IMR-90 (cell line): ENCODE measurements around the gene DNAJC3. TPM values are rescaled to one million over a fixed set of nuclear protein-coding genes. Genes with fewer than 3 reads are reported as not detected.

Experiments
- ATAC-seq: fragments of 200-7000 bp; cut with Tn5 transposase; 2 replicates; pipeline ENCODE4 v1.9.1; 2020; ENCODE audit warnings: low read depth, mild to moderate bottlenecking, moderate library complexity
- BruUV-seq: library from RNA; stranded (reverse); fragments of 400-500 nt; replicated peaks from 2 replicates; lab custom pipeline; 2021; lab: Mats Ljungman, UMichigan
- CTCF ChIA-PET: fragments of 300-600 bp; formaldehyde crosslinking; extraction: SDS; loops from one replicate; lab custom pipeline; 2021; ENCODE audit warnings: antibody characterized with exemption; lab: Yijun Ruan, JAX
- POLR2A ChIA-PET: fragments of 300-600 bp; sonication (Branson Sonifier 250); formaldehyde crosslinking; loops from one replicate; lab custom pipeline; 2022; ENCODE audit warnings: antibody characterized with exemption; ENCODE audit not compliant: unreplicated experiment; lab: Charles Lee
- DNase-seq: peaks from one replicate; pipeline ENCODE4 v3.0.0; 2013
- H2AFZ ChIP-seq: replicated peaks from 2 replicates; pipeline ENCODE3; 2013; ENCODE audit warnings: low read length, mild to moderate bottlenecking; ENCODE audit not compliant: poor library complexity
- H2AK5ac ChIP-seq: 2 replicates; pipeline ENCODE4 v1.6.1; 2013; ENCODE audit warnings: low read depth, low read length, inconsistent platforms
- H2AK9ac ChIP-seq: replicated peaks from 2 replicates; pipeline ENCODE3; 2013; ENCODE audit warnings: mild to moderate bottlenecking, low read depth, low read length, moderate library complexity; ENCODE audit not compliant: poor library complexity
- H2BK120ac ChIP-seq: 2 replicates; pipeline ENCODE4 v1.6.1; 2013; ENCODE audit warnings: low read depth, low read length, inconsistent platforms
- H2BK15ac ChIP-seq: 3 replicates; pipeline ENCODE4 v1.6.1; 2013; ENCODE audit warnings: low read depth, low read length, inconsistent platforms
- H2BK20ac ChIP-seq: 2 replicates; pipeline ENCODE4 v1.6.1; 2013; ENCODE audit warnings: low read depth, mild to moderate bottlenecking, inconsistent platforms, low read length, moderate library complexity
- H2BK5ac ChIP-seq: 2 replicates; pipeline ENCODE4 v1.6.1; 2013; ENCODE audit warnings: mild to moderate bottlenecking, low read depth, low read length, inconsistent platforms; ENCODE audit not compliant: poor library complexity, severe bottlenecking
- H3K14ac ChIP-seq: replicated peaks from 2 replicates; pipeline ENCODE4 v1.6.1; 2013; ENCODE audit warnings: low read depth, low read length, inconsistent platforms
- H3K18ac ChIP-seq: 2 replicates; pipeline ENCODE4 v1.6.1; 2013; ENCODE audit warnings: low read depth, low read length, control low read depth
- H3K23ac ChIP-seq: 2 replicates; pipeline ENCODE4 v1.6.1; 2013; ENCODE audit warnings: low read depth, low read length, inconsistent platforms
- H3K27ac ChIP-seq: 2 replicates; pipeline ENCODE4 v1.5.1; 2013; ENCODE audit warnings: mild to moderate bottlenecking, control low read depth, low read length; ENCODE audit not compliant: insufficient read depth
- H3K27me3 ChIP-seq: 2 replicates; pipeline ENCODE4 v1.6.1; 2013; ENCODE audit warnings: low read length; ENCODE audit not compliant: control insufficient read depth, insufficient read depth
- H3K36me3 ChIP-seq: 2 replicates; pipeline ENCODE4 v1.6.1; 2013; ENCODE audit warnings: low read length, mixed read lengths; ENCODE audit not compliant: control insufficient read depth, insufficient read depth
- H3K4ac ChIP-seq: 2 replicates; pipeline ENCODE4 v1.6.1; 2013; ENCODE audit warnings: low read depth, low read length, inconsistent platforms
- H3K4me1 ChIP-seq: 2 replicates; pipeline ENCODE4 v1.6.1; 2013; ENCODE audit warnings: low read length, mixed read lengths; ENCODE audit not compliant: control insufficient read depth, insufficient read depth
- H3K4me2 ChIP-seq: 2 replicates; pipeline ENCODE4 v1.6.1; 2013; ENCODE audit warnings: low read depth, mild to moderate bottlenecking, control low read depth, low read length, moderate library complexity
- H3K4me3 ChIP-seq: 2 replicates; pipeline ENCODE4 v1.5.1; 2013; ENCODE audit warnings: low read depth, mild to moderate bottlenecking, control low read depth, low read length, moderate library complexity; ENCODE audit not compliant: insufficient read depth
- H3K56ac ChIP-seq: 2 replicates; pipeline ENCODE4 v1.6.1; 2013; ENCODE audit warnings: low read length, inconsistent platforms; ENCODE audit not compliant: insufficient read depth; ENCODE audit errors: extremely low read depth
- H3K79me1 ChIP-seq, 2 experiments: 2 replicates each; pipeline ENCODE4 v1.6.1; 2013; ENCODE audit warnings: low read length in 2 of 2, inconsistent platforms in 1 of 2, low read depth in 1 of 2
- H3K9ac ChIP-seq: 2 replicates; pipeline ENCODE4 v1.6.1; 2013; ENCODE audit warnings: low read depth, low read length, control low read depth
- H3K9me1 ChIP-seq: 2 replicates; pipeline ENCODE4 v1.6.1; 2013; ENCODE audit warnings: low read length, inconsistent platforms; ENCODE audit not compliant: insufficient read depth
- H3K9me3 ChIP-seq: 2 replicates; pipeline ENCODE4 v1.6.1; 2013; ENCODE audit warnings: low read length; ENCODE audit not compliant: control insufficient read depth, insufficient read depth
- H4K20me1 ChIP-seq: 2 replicates; pipeline ENCODE4 v1.6.1; 2013; ENCODE audit warnings: low read length, inconsistent platforms; ENCODE audit not compliant: insufficient read depth
- H4K5ac ChIP-seq: 2 replicates; pipeline ENCODE4 v1.6.1; 2013; ENCODE audit warnings: mild to moderate bottlenecking, low read depth, low read length, control low read depth
- H4K8ac ChIP-seq, 2 experiments: 2 replicates each; pipeline ENCODE4 v1.6.1; 2013; ENCODE audit warnings: low read depth in 2 of 2, low read length in 2 of 2, control low read depth in 1 of 2, inconsistent platforms in 1 of 2
- H4K91ac ChIP-seq: 2 replicates; pipeline ENCODE4 v1.6.1; 2013; ENCODE audit warnings: low read depth, low read length, inconsistent platforms; ENCODE audit not compliant: insufficient read depth
- BHLHE40 ChIP-seq: fragments of 150-350 bp; IDR thresholded peaks from 2 replicates; pipeline ENCODE4 v1.6.1; 2016; ENCODE audit warnings: mild to moderate bottlenecking, low read depth, low read length
- FOS ChIP-seq: fragments of 150-350 bp; IDR thresholded peaks from 2 replicates; pipeline ENCODE4 v1.6.1; 2016; ENCODE audit warnings: low read depth, low read length
- RAD21 ChIP-seq: IDR thresholded peaks from 2 replicates; pipeline ENCODE4 v1.6.1; 2012; ENCODE audit warnings: low read length, improper control_type of control experiment
- RCOR1 ChIP-seq: IDR thresholded peaks from 2 replicates; pipeline ENCODE4 v1.6.1; 2012; ENCODE audit warnings: mild to moderate bottlenecking, low read length, improper control_type of control experiment; ENCODE audit not compliant: insufficient replicate concordance
- WGBS, 2 experiments: methylation state at CpG; one replicate each; pipeline versions ENCODE4 v1.1.5 to v1.1.7; 2013; ENCODE audit warnings: missing lambda C conversion rate in 2 of 2; ENCODE audit not compliant: insufficient read length in 1 of 2; ENCODE audit errors: extremely low coverage in 2 of 2; 5-methylcytosine and 5-hydroxymethylcytosine counted together
- dilution Hi-C: fragments of 300-500 bp; cut with HindIII; formaldehyde crosslinking; loops from one replicate; pipeline ENCODE4 v1.14.3; 2018; ENCODE audit warnings: low sequenced_read_pairs; ENCODE audit not compliant: unreplicated experiment
- in situ Hi-C: fragments of 300-500 bp; cut with MboI; formaldehyde crosslinking; loops from 3 replicates; pipeline ENCODE4 v1.14.3; 2019; ENCODE audit warnings: low sequenced_read_pairs, inconsistent platforms, mixed read lengths
- intact Hi-C: fragments of 100-400 bp; cut with micrococcal nuclease; formaldehyde crosslinking; loops from 2 replicates; pipeline ENCODE4 v1.10.0; 2022
- polyA plus RNA-seq, 3 experiments: library from polyadenylated mRNA; depleted of rRNA; stranded (reverse); fragments of >200 nt; gene quantifications; 2 replicates each; pipeline ENCODE4 v1.2.3, GENCODE V29; 2012; ENCODE audit warnings: low replicate concordance in 1 of 3
- total RNA-seq: library from RNA; depleted of rRNA; stranded (reverse); fragments of >200 nt; gene quantifications from 2 replicates; pipeline ENCODE4 v1.2.3, GENCODE V29; 2012
- TF ChIP-seq, protein P1 (sequence below): conservative IDR thresholded peaks from 2 replicates; pipeline ENCODE4 v1.5.1; 2012; ENCODE audit warnings: mild to moderate bottlenecking, low read depth, low read length, improper control_type of control experiment

DNAJC3 gene
- total and polyA plus RNA-seq, 2 of the 4 experiments (the other 2 are of a cell fraction) = 10.7 to 28.5 TPM

DNA sequence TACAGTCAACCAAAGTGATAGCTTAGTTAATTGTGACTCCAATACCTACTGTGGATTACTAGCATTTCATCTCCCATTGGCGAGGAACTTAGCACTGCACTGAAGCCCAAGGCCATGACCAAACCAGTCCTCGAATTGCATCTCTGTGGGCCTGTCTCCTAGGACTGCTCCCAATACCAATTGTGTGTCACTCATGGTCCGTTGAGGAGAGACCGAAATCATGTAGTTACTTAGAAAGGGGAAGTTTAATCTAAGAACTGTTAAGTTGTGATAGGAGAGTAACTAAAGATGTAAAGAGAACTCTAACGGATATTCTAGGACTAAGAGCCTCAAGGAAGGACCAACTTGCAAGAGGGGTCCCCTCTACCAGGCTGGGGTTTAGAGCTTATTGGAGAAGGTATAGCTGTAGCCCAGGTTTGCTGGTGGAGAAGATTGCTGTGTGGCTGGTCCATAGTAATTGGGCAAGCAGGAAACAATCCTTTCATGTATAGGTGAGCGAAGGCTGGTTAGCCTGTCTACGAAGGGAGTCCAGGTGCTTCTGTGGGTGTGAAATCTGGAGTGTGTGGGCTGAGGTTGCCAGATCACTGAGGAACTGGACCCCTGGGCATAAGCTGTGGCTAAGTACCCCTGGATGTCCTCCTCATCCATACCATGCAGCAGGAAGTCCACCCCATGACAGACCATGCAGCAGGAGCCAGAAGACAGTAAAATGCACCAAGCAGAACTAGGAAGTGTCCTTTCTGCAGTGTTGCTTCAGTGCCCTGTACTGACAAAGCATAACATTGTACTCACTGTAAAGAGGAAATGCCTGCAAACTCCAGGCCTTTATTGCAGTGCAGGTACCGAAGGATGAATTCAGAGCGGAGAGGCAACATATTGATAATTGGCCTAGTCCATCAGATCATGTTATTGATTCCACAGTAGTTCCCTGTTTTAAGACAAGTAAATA, 30.8 kb downstream of the DNAJC3 start (continued):
- TF ChIP-seq, protein P1, sequence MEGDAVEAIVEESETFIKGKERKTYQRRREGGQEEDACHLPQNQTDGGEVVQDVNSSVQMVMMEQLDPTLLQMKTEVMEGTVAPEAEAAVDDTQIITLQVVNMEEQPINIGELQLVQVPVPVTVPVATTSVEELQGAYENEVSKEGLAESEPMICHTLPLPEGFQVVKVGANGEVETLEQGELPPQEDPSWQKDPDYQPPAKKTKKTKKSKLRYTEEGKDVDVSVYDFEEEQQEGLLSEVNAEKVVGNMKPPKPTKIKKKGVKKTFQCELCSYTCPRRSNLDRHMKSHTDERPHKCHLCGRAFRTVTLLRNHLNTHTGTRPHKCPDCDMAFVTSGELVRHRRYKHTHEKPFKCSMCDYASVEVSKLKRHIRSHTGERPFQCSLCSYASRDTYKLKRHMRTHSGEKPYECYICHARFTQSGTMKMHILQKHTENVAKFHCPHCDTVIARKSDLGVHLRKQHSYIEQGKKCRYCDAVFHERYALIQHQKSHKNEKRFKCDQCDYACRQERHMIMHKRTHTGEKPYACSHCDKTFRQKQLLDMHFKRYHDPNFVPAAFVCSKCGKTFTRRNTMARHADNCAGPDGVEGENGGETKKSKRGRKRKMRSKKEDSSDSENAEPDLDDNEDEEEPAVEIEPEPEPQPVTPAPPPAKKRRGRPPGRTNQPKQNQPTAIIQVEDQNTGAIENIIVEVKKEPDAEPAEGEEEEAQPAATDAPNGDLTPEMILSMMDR = no peak

DNA sequence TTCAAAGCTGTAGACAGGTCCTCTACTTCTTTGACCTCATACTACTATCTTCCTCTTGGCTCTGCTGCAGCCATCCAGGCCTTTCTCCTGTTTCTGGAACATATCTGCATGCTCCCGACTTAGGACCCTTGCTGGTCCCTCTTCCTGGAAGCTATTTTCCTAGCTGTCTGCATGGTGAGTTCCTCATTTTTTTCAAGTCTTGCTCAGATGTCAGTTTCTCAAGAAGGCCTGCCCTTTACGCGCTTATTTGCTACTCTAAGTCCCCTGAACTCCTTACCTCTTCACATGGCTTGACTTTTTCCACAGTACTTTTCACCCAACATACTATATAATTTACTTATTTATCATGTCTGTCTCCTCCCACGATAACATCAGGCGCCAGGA, 31.4 kb downstream of the DNAJC3 start:
- H4K8ac ChIP-seq = no peak overlapping the region
- intact Hi-C loops = no loop called here
- no peak overlapping the region for H4K91ac ChIP-seq
- H3K36me3 ChIP-seq = peaks cover 5% of the 10 kb centered on the region; the same call in 1 of the 2 replicates
- H3K27ac ChIP-seq = no peak overlapping the region
- H3K56ac ChIP-seq = no peak overlapping the region
- H4K20me1 ChIP-seq = peaks cover 27% of the 10 kb centered on the region
- in situ Hi-C loops = no loop called here
- H2BK5ac ChIP-seq = no peak overlapping the region
- H3K9ac ChIP-seq = no peak overlapping the region
- H3K4me2 ChIP-seq = no peak overlapping the region
- H3K9me1 ChIP-seq = peaks cover 5% of the 10 kb centered on the region
- H3K4ac ChIP-seq = no peak overlapping the region
- no peak overlapping the region for H2BK120ac ChIP-seq
- H3K4me3 ChIP-seq = no peak overlapping the region
- no peaks in the 10 kb centered on the region for H3K9me3 ChIP-seq
- H3K79me1 ChIP-seq = peaks cover 19 to 56% of the 10 kb centered on the region in 2 experiments
- dilution Hi-C loops = no loop called here
- ATAC-seq (no peak), DNase-seq (no peak)
- no peak overlapping the region for H2AK5ac ChIP-seq
- no peak overlapping the region for H3K14ac ChIP-seq
- no peak overlapping the region for H2BK15ac ChIP-seq
- no peak for TF ChIP-seq BHLHE40
- TF ChIP-seq, protein P1 = no peak
- TF ChIP-seq RCOR1 = no peak
- no peak for TF ChIP-seq FOS
- no peak for TF ChIP-seq RAD21
- ChIA-PET POLR2A (no interaction called here), CTCF (interaction anchor here (0.6 kb wide), 1 partner anchor 449 kb away, joined by 4 read pairs; no protein-coding TSS in a partner anchor)
- no peaks in the 10 kb centered on the region for H3K27me3 ChIP-seq
- H3K18ac ChIP-seq = no peak overlapping the region
- no TSS peak for BruUV-seq
- WGBS, 2 experiments = 86% methylated on average over 1 of the region's 5 CpGs; no CpG with 5 or more reads in 1 of the 2 experiments
- no peak overlapping the region for H2BK20ac ChIP-seq
- H3K23ac ChIP-seq = no peak overlapping the region
- H4K5ac ChIP-seq = no peak overlapping the region
- H2AK9ac ChIP-seq = no peak overlapping the region
- no peaks in the 10 kb centered on the region; the same call in 1 of the 2 replicates for H3K4me1 ChIP-seq
- no peak overlapping the region for H2AFZ ChIP-seq
